Spleen (tissue), 11 donors: Measurements from ENCODE around the gene ADAMTS19. TPM values are rescaled to one million over a fixed set of nuclear protein-coding genes. Genes with fewer than 3 reads are reported as not detected.

Source experiments
- DNase-seq: peaks from one replicate; pipeline ENCODE4 v3.0.0-alpha.2; 2020
- H3K27ac ChIP-seq, 8 donors: fragments of 200-600 bp; sonication (generic) in 7 of 8; 1 replicate in 4 of 8; 2 replicates in 4 of 8; pipeline versions ENCODE4 v1.5.0 to v1.8.0; 2016 to 2021; ENCODE audit warnings: inconsistent platforms in 4 of 8, mild to moderate bottlenecking in 4 of 8, moderate library complexity in 1 of 8
- H3K27me3 ChIP-seq, 7 donors: fragments of 200-600 bp; sonication (generic) in 6 of 7; replicated peaks in 1 of 7; 1 replicate in 4 of 7; 2 replicates in 3 of 7; pipeline versions ENCODE4 v1.5.0 to v1.8.0; 2016 to 2021; ENCODE audit warnings: inconsistent platforms in 3 of 7, mild to moderate bottlenecking in 1 of 7
- H3K36me3 ChIP-seq, 6 donors: fragments of 200-600 bp; sonication (generic) in 5 of 6; 1 replicate in 4 of 6; 2 replicates in 2 of 6; pipeline versions ENCODE4 v1.5.0 to v1.8.0; 2016 to 2021; ENCODE audit warnings: inconsistent platforms in 2 of 6
- H3K4me1 ChIP-seq, 6 donors: fragments of 200-600 bp; sonication (generic) in 5 of 6; 1 replicate in 3 of 6; 2 replicates in 3 of 6; pipeline versions ENCODE4 v1.5.0 to v1.8.0; 2016 to 2021; ENCODE audit warnings: inconsistent platforms in 3 of 6
- H3K4me3 ChIP-seq, 8 donors: fragments of 200-600 bp; sonication (generic) in 7 of 8; 1 replicate in 4 of 8; 2 replicates in 4 of 8; pipeline versions ENCODE4 v1.5.0 to v1.8.0; 2016 to 2021; ENCODE audit warnings: inconsistent platforms in 4 of 8, mild to moderate bottlenecking in 4 of 8, moderate library complexity in 2 of 8
- H3K9me3 ChIP-seq, 8 donors: fragments of 200-600 bp; sonication (generic) in 7 of 8; 1 replicate in 4 of 8; 2 replicates in 4 of 8; pipeline versions ENCODE4 v1.5.0 to v1.8.0; 2016 to 2021; ENCODE audit warnings: inconsistent platforms in 4 of 8
- CTCF ChIP-seq, 11 experiments: fragments of 200-600 bp in 7 of 11; fragments of 450-650 bp in 4 of 11; sonication (generic) in 4 of 11; IDR thresholded peaks in 8 of 11; conservative IDR thresholded peaks in 3 of 11; 1 replicate in 7 of 11; 2 replicates in 4 of 11; pipeline versions ENCODE4 v1.4.0 to v1.8.0; 2016 to 2021; ENCODE audit warnings: antibody characterized with exemption in 11 of 11, inconsistent platforms in 4 of 11, mild to moderate bottlenecking in 1 of 11
- POLR2A ChIP-seq, 3 donors: fragments of 450-650 bp; IDR thresholded peaks; one replicate each; pipeline ENCODE4 v1.5.1; 2017; ENCODE audit warnings: antibody characterized with exemption in 3 of 3, mild to moderate bottlenecking in 1 of 3
- POLR2AphosphoS5 ChIP-seq, 3 donors: sonication (generic); formaldehyde crosslinking; IDR thresholded peaks; one replicate each; pipeline ENCODE4 v1.5.1; 2017; ENCODE audit warnings: antibody characterized with exemption in 3 of 3
- WGBS, 5 donors: extraction: QIAGEN DNeasy Blood & Tissue Kit in 3 of 5; methylation state at CpG; one replicate each; pipeline versions ENCODE4 v1.1.5 to v1.1.7; 2013 to 2018; 5-methylcytosine and 5-hydroxymethylcytosine counted together
- intact Hi-C: fragments of 100-400 bp; cut with DNase I; formaldehyde crosslinking; loops from one replicate; pipeline ENCODE4 v1.15.0; 2023; ENCODE audit warnings: low total_unique reads
- polyA plus RNA-seq, 3 donors: library from polyadenylated mRNA; stranded (reverse); fragments of 200-250 nt; gene quantifications; one replicate each; pipeline ENCODE4 v1.2.1, GENCODE V29; 2013
- total RNA-seq, 7 donors: library from RNA; depleted of rRNA in 3 of 7; stranded (reverse); fragments of >200 nt in 3 of 7; fragmentation: NEBNext Ultra II Directional in 4 of 7; extraction: Animal tissue kit (Norgen Biotek cat#: 25700) in 4 of 7; gene quantifications; one replicate each; pipeline versions ENCODE4 v1.1.0 to v1.2.1, GENCODE V29; 2016 to 2021
- donor health status: healthy with polysubstance abuse.
- donor health status: DM: no; HTN: no; CAD: no; lungs with moderate emphysema.
- donor health status: DM: no; HTN: no; CAD: no.
- donor health status: Bipolar disorder and iron deficiency.
- donor health status: healthy.
- donor health status: DM: no; HTN: no; CAD: no.
- donor health status: DM: yes; HTN: yes; CAD: no.

ADAMTS19 gene
- total and polyA plus RNA-seq, 10 donors, result 0.02 TPM; not detected in 9

GRCh38 chr5:129609710-129610109 is 149.6 kb downstream of the ADAMTS19 start:
- H3K9me3 ChIP-seq, result peaks cover 0 to 4% (median 0%) of the 10 kb centered on the region in 8 donors
- 77 to 97% (median 80%) methylated on average over 1 of the region's 1 CpG for WGBS, 5 donors
- TF ChIP-seq CTCF (IDR thresholded peaks at IDR 0.05 in 8 of 11, conservative IDR thresholded peaks at IDR 0.05 in 3 of 11) (no peak), POLR2AphosphoS5 (IDR thresholded peaks at IDR 0.05) (no peak), POLR2A (IDR thresholded peaks at IDR 0.05) (no peak)
- intact Hi-C loops, result no loop called here
- no peaks in the 10 kb centered on the region for H3K4me1 ChIP-seq
- no peak overlapping the region for H3K27ac ChIP-seq
- DNase-seq, result no peak
- no peak overlapping the region for H3K4me3 ChIP-seq
- H3K36me3 ChIP-seq, result no peaks in the 10 kb centered on the region
- no peaks in the 10 kb centered on the region for H3K27me3 ChIP-seq

GRCh38 chr5:129616517-129616916 is 156.4 kb downstream of the ADAMTS19 start:
- peaks cover 0 to 4% (median 0%) of the 10 kb centered on the region in 8 donors for H3K9me3 ChIP-seq
- no peaks in the 10 kb centered on the region for H3K27me3 ChIP-seq
- H3K36me3 ChIP-seq, result no peaks in the 10 kb centered on the region
- TF ChIP-seq CTCF (IDR thresholded peaks at IDR 0.05 in 8 of 11, conservative IDR thresholded peaks at IDR 0.05 in 3 of 11) (no peak), POLR2A (IDR thresholded peaks at IDR 0.05) (no peak), POLR2AphosphoS5 (IDR thresholded peaks at IDR 0.05) (no peak)
- no peaks in the 10 kb centered on the region for H3K4me1 ChIP-seq
- WGBS, 5 donors, result 87 to 94% (median 91%) methylated on average over 1 of the region's 1 CpG
- no peak for DNase-seq
- no peak overlapping the region for H3K4me3 ChIP-seq
- intact Hi-C loops, result no loop called here
- no peak overlapping the region for H3K27ac ChIP-seq

GRCh38 chr5:129617206-129617605 is 157.1 kb downstream of the ADAMTS19 start:
- no peak for DNase-seq
- Histone ChIP-seq H3K27me3 (no peaks in the 10 kb centered on the region), H3K27ac (no peak overlapping the region), H3K36me3 (no peaks in the 10 kb centered on the region), H3K4me3 (no peak overlapping the region), H3K4me1 (no peaks in the 10 kb centered on the region), H3K9me3 (peaks cover 0 to 3% (median 0%) of the 10 kb centered on the region in 8 donors)
- TF ChIP-seq CTCF (IDR thresholded peaks at IDR 0.05 in 8 of 11, conservative IDR thresholded peaks at IDR 0.05 in 3 of 11) (no peak), POLR2AphosphoS5 (IDR thresholded peaks at IDR 0.05) (no peak), POLR2A (IDR thresholded peaks at IDR 0.05) (no peak)
- WGBS, 5 donors, result 75 to 89% (median 76%) methylated on average over 1 of the region's 1 CpG
- intact Hi-C loops, result no loop called here

- no peak for DNase-seq
- H3K27me3 ChIP-seq, result no peaks in the 10 kb centered on the region
- H3K27ac ChIP-seq, result no peak overlapping the region
- no peaks in the 10 kb centered on the region for H3K9me3 ChIP-seq
- H3K36me3 ChIP-seq, result no peaks in the 10 kb centered on the region
- no peak overlapping the region for H3K4me3 ChIP-seq
- intact Hi-C loops, result no loop called here
- TF ChIP-seq POLR2A (IDR thresholded peaks at IDR 0.05), result no peak
- no peak for TF ChIP-seq POLR2AphosphoS5 (IDR thresholded peaks at IDR 0.05)
- TF ChIP-seq CTCF (IDR thresholded peaks at IDR 0.05 in 8 of 11, conservative IDR thresholded peaks at IDR 0.05 in 3 of 11), result no peak
- H3K4me1 ChIP-seq, result no peaks in the 10 kb centered on the region
- WGBS, 5 donors, result 55 to 72% (median 62%) methylated on average over 2 of the region's 2 CpGs
These were observed 159.7 kb downstream of the ADAMTS19 start for GRCh38 chr5:129619782-129620181.
